Endothelial cell of umbilical vein (primary cell): ENCODE data around the gene MAML3. TPM values are rescaled to one million over a fixed set of nuclear protein-coding genes. Genes with fewer than 3 reads are reported as not detected.

Source experiments
- BruUV-seq: library from RNA; stranded (reverse); fragments of 400-500 nt; replicated peaks from 2 replicates; lab custom pipeline; 2021; lab: Mats Ljungman, UMichigan
- CTCF ChIA-PET: fragments of 300-600, 350-600 bp; sonication (Branson Sonifier 250); formaldehyde crosslinking; loops from one replicate; lab custom pipeline; 2021; ENCODE audit warnings: antibody characterized with exemption, inconsistent platforms; lab: Charles Lee
- POLR2A ChIA-PET: fragments of 300-600, 350-600 bp; sonication (Branson Sonifier 250); formaldehyde crosslinking; loops from one replicate; lab custom pipeline; 2021; ENCODE audit warnings: antibody characterized with exemption, inconsistent platforms; lab: Charles Lee
- DNase-seq: peaks from one replicate; pipeline ENCODE4 v3.0.0-alpha.2; 2011; ENCODE audit warnings: low read depth, low spot score
- FAIRE-seq: peaks from 2 replicates; lab custom pipeline; 2011; peaks lifted over from hg19 to GRCh38; lab: Jason Lieb, UNC
- H2AFZ ChIP-seq: 2 replicates; pipeline ENCODE4 v1.6.0; 2012; ENCODE audit warnings: low read depth, low read length, control low read depth, inconsistent platforms
- H3K27ac ChIP-seq: 2 replicates; pipeline ENCODE4 v1.5.1; 2011; ENCODE audit warnings: low read depth, mild to moderate bottlenecking, control low read depth, low read length, moderate library complexity; ENCODE audit not compliant: insufficient read depth
- H3K27me3 ChIP-seq, 2 experiments: 2 replicates each; pipeline versions ENCODE4 v1.6.0 to v1.6.1; 2011; ENCODE audit warnings: low read length in 2 of 2, mixed read lengths in 1 of 2; ENCODE audit not compliant: control insufficient read depth in 2 of 2, insufficient read depth in 2 of 2
- H3K36me3 ChIP-seq, 2 experiments: 2 replicates in 1 of 2; 3 replicates in 1 of 2; pipeline ENCODE4 v1.5.1; 2011; ENCODE audit warnings: low read length in 2 of 2, mild to moderate bottlenecking in 1 of 2, moderate library complexity in 1 of 2; ENCODE audit not compliant: control insufficient read depth in 2 of 2, insufficient read depth in 2 of 2; ENCODE audit errors: extremely low read depth in 1 of 2
- H3K4me1 ChIP-seq: 3 replicates; pipeline ENCODE4 v1.5.1; 2011; ENCODE audit warnings: mild to moderate bottlenecking, low read length; ENCODE audit not compliant: control insufficient read depth, insufficient read depth; ENCODE audit errors: extremely low read depth
- H3K4me2 ChIP-seq: 2 replicates; pipeline ENCODE4 v1.6.1; 2011; ENCODE audit warnings: low read length, control low read depth, mixed read lengths; ENCODE audit not compliant: insufficient read depth
- H3K4me3 ChIP-seq, 3 experiments: fragments of 200-600 bp in 1 of 3; sonication (generic), shearing (Covaris generic) in 1 of 3; replicated peaks in 1 of 3; 2 replicates each; pipeline ENCODE4 v1.5.1; 2011 to 2016; ENCODE audit warnings: control low read depth in 3 of 3, low read length in 3 of 3, mild to moderate bottlenecking in 2 of 3, inconsistent platforms in 1 of 3, low read depth in 1 of 3, moderate library complexity in 1 of 3; ENCODE audit not compliant: insufficient read depth in 1 of 3
- H3K79me2 ChIP-seq: 2 replicates; pipeline ENCODE4 v1.6.0; 2012; ENCODE audit warnings: low read length, inconsistent platforms; ENCODE audit not compliant: control insufficient read depth, insufficient read depth
- H3K9ac ChIP-seq: replicated peaks from 2 replicates; pipeline ENCODE3; 2011; ENCODE audit warnings: low read length, control low read depth; ENCODE audit not compliant: insufficient read depth; ENCODE audit errors: extremely low read depth
- H3K9me1 ChIP-seq: replicated peaks from 3 replicates; pipeline ENCODE4 v1.6.0; 2011; ENCODE audit warnings: mild to moderate bottlenecking, low read length; ENCODE audit not compliant: control insufficient read depth, insufficient read depth; ENCODE audit errors: extremely low read depth
- H3K9me3 ChIP-seq: replicated peaks from 2 replicates; pipeline ENCODE4 v1.5.1; 2012; ENCODE audit warnings: low read length, inconsistent platforms; ENCODE audit not compliant: control insufficient read depth, insufficient read depth
- H4K20me1 ChIP-seq: replicated peaks from 2 replicates; pipeline ENCODE3; 2011; ENCODE audit warnings: mild to moderate bottlenecking, low read length; ENCODE audit not compliant: control insufficient read depth, insufficient read depth; ENCODE audit errors: extremely low read depth
- EZH2 ChIP-seq: IDR thresholded peaks from 2 replicates; pipeline ENCODE4 v1.6.1; 2012; ENCODE audit warnings: borderline replicate concordance, low read depth, mild to moderate bottlenecking, moderate library complexity, low read length, inconsistent platforms; ENCODE audit not compliant: severe bottlenecking
- FOS ChIP-seq: IDR thresholded peaks from 2 replicates; pipeline ENCODE4 v1.6.1; 2011; ENCODE audit warnings: mild to moderate bottlenecking, low read length, moderate library complexity, borderline replicate concordance; ENCODE audit not compliant: insufficient read depth
- GATA2 ChIP-seq: IDR thresholded peaks from 2 replicates; pipeline ENCODE4 v1.7.0; 2011; ENCODE audit warnings: low read depth, mild to moderate bottlenecking, moderate library complexity, mixed read lengths, low read length; ENCODE audit not compliant: insufficient read length, insufficient read depth
- JUN ChIP-seq: IDR thresholded peaks from 2 replicates; pipeline ENCODE4 v1.6.1; 2011; ENCODE audit warnings: borderline replicate concordance, low read depth; ENCODE audit not compliant: insufficient read length, insufficient read depth
- MYC ChIP-seq: IDR thresholded peaks from one replicate; pipeline ENCODE4 v1.6.1; 2011; ENCODE audit warnings: mild to moderate bottlenecking, low read depth, low read length
- POLR2A ChIP-seq: IDR thresholded peaks from 2 replicates; pipeline ENCODE4 v1.6.1; 2012; ENCODE audit warnings: low read depth, mild to moderate bottlenecking, control low read depth, low read length
- POLR2AphosphoS5 ChIP-seq: IDR thresholded peaks from 2 replicates; pipeline ENCODE4 v1.6.1; 2012; ENCODE audit warnings: low read depth, mild to moderate bottlenecking, control low read depth, low read length, moderate library complexity; ENCODE audit not compliant: insufficient read depth
- dilution Hi-C: fragments of 300-500 bp; cut with MboI; formaldehyde crosslinking; loops from one replicate; pipeline ENCODE4 v1.15.0; 2019; ENCODE audit warnings: low sequenced_read_pairs; ENCODE audit not compliant: extremely low pct_ligation_motif_present
- intact Hi-C: fragments of 100-400 bp; cut with micrococcal nuclease; formaldehyde crosslinking; loops from one replicate; pipeline ENCODE4 v1.10.0; 2022
- polyA plus RNA-seq, 4 experiments: library from polyadenylated mRNA; depleted of rRNA in 3 of 4; stranded (reverse) in 3 of 4; unstranded in 1 of 4; fragments of >200 nt; gene quantifications; 2 replicates each; pipeline versions ENCODE4 v1.2.1 to v1.2.3, GENCODE V29; 2011 to 2012; ENCODE audit warnings: missing spikeins in 1 of 4
- total RNA-seq: library from RNA; stranded (reverse); gene quantifications from 2 replicates; pipeline ENCODE4 v1.2.3, GENCODE V29; 2021
- TF ChIP-seq, protein P1 (sequence below), 2 donors: IDR thresholded peaks; 1 replicate in 1 of 2; 2 replicates in 1 of 2; pipeline ENCODE4 v1.5.1; 2011; ENCODE audit warnings: low read length in 2 of 2, mild to moderate bottlenecking in 2 of 2, moderate library complexity in 2 of 2, control low read depth in 1 of 2, inconsistent platforms in 1 of 2, low read depth in 1 of 2; ENCODE audit not compliant: insufficient read depth in 1 of 2; ENCODE audit errors: extremely low read depth in 1 of 2
- TF ChIP-seq, protein P2 (sequence below): IDR thresholded peaks from 2 replicates; pipeline ENCODE4 v1.6.1; 2011; ENCODE audit not compliant: insufficient read depth, insufficient read length

Gene MAML3
- total and polyA plus RNA-seq, 2 donors (not counting 3 experiments of a cell fraction or from before 2014, with no cell fraction given), result 14.0 to 20.3 TPM

- TF ChIP-seq, protein P1, sequence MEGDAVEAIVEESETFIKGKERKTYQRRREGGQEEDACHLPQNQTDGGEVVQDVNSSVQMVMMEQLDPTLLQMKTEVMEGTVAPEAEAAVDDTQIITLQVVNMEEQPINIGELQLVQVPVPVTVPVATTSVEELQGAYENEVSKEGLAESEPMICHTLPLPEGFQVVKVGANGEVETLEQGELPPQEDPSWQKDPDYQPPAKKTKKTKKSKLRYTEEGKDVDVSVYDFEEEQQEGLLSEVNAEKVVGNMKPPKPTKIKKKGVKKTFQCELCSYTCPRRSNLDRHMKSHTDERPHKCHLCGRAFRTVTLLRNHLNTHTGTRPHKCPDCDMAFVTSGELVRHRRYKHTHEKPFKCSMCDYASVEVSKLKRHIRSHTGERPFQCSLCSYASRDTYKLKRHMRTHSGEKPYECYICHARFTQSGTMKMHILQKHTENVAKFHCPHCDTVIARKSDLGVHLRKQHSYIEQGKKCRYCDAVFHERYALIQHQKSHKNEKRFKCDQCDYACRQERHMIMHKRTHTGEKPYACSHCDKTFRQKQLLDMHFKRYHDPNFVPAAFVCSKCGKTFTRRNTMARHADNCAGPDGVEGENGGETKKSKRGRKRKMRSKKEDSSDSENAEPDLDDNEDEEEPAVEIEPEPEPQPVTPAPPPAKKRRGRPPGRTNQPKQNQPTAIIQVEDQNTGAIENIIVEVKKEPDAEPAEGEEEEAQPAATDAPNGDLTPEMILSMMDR (IDR thresholded peaks at IDR 0.05; ENCODE audit: extremely low read depth in 1 of 2, insufficient read depth in 1 of 2, low read depth in 1 of 2, low read length in 2 of 2), result no peak
- no peak for TF ChIP-seq GATA2
- dilution Hi-C loops, result no loop called here
- POLR2A ChIA-PET, result no interaction called here
- no peak overlapping the region for H3K4me2 ChIP-seq
- no peak overlapping the region for H3K9ac ChIP-seq
- H3K79me2 ChIP-seq, result no peaks in the 10 kb centered on the region
- H4K20me1 ChIP-seq, result no peaks in the 10 kb centered on the region
- no peaks in the 10 kb centered on the region for H3K27me3 ChIP-seq
- H3K4me3 ChIP-seq, result no peak overlapping the region
- H3K9me1 ChIP-seq, result no peaks in the 10 kb centered on the region
- H3K9me3 ChIP-seq, result no peaks in the 10 kb centered on the region
- H3K4me1 ChIP-seq, result no peaks in the 10 kb centered on the region
- DNase-seq, result no peak
- intact Hi-C loops, result no loop called here
- BruUV-seq, result no TSS peak
- H3K36me3 ChIP-seq, result no peaks in the 10 kb centered on the region
- no peak overlapping the region for H3K27ac ChIP-seq
- no peak overlapping the region for H2AFZ ChIP-seq
- FAIRE-seq, result no peak
- CTCF ChIA-PET, result interaction anchor here (2.2 kb wide), 1 partner anchor 11 kb away, joined by 5 read pairs; no protein-coding TSS in a partner anchor
These were observed 219.2 kb downstream of the MAML3 start for GRCh38 chr4:139934708-139935195.

DNA sequence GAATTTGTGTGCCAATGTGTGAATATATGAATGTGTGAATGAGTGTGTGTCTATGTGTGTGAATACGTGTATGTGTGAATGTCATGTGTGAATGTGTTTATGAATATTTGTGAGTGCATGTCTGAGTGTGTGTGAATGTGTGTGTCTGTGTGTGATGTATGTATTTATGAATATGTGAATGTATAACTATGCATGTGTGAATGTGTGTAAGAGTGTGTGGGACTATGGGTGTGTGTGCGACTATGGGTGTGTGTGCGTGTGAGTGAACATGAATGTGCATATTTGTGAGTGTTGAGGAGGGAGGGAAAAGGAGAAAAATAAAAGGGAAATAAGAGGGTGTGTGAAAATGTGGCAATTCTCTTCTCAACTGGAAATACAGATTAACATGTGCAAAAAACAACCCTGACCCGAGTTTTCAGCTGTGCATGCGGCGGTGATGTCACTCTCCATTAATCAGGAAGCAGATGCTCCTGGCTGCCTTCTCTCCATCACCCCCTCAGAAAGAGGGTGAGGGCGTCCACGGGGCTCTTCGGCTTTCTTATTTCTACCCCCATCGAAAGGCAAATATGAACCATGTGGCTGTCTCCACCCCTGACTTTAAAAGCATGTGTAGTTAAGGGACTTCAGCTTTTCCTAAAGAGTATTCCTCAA, 219.8 kb downstream of the MAML3 start:
- dilution Hi-C loops, result no loop called here

More for the DNA sequence above, 219.8 kb downstream of the MAML3 start:
- FAIRE-seq, result no peak
- Histone ChIP-seq H3K4me1 (no peaks in the 10 kb centered on the region), H4K20me1 (no peaks in the 10 kb centered on the region), H3K27ac (no peak overlapping the region), H3K9me1 (no peaks in the 10 kb centered on the region), H3K9me3 (no peaks in the 10 kb centered on the region), H3K4me2 (no peak overlapping the region), H3K36me3 (no peaks in the 10 kb centered on the region), H2AFZ (no peak overlapping the region), H3K9ac (no peak overlapping the region), H3K79me2 (no peaks in the 10 kb centered on the region), H3K27me3 (no peaks in the 10 kb centered on the region), H3K4me3 (no peak overlapping the region)
- DNase-seq, result no peak
- TF ChIP-seq POLR2A (no peak), POLR2AphosphoS5 (no peak), GATA2 (no peak), FOS (no peak), JUN (no peak), EZH2 (no peak), MYC (no peak)
- TF ChIP-seq, protein P1 (IDR thresholded peaks at IDR 0.05; ENCODE audit: extremely low read depth in 1 of 2, insufficient read depth in 1 of 2, low read depth in 1 of 2, low read length in 2 of 2), result no peak
- TF ChIP-seq, protein P2, sequence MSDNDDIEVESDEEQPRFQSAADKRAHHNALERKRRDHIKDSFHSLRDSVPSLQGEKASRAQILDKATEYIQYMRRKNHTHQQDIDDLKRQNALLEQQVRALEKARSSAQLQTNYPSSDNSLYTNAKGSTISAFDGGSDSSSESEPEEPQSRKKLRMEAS, result no peak
- ChIA-PET POLR2A (no interaction called here), CTCF (interaction anchor here (2.2 kb wide), 1 partner anchor 11 kb away, joined by 5 read pairs; no protein-coding TSS in a partner anchor)
- BruUV-seq, result no TSS peak
- intact Hi-C loops, result no loop called here
